Heart right ventricle (tissue), 16 donors: Measurements from ENCODE around the gene OSBPL6. TPM values are rescaled to one million over a fixed set of nuclear protein-coding genes. Genes with fewer than 3 reads are reported as not detected.

Experiments
- ATAC-seq, 8 donors: fragments of 200-7000 bp; cut with Tn5 transposase; one replicate each; pipeline ENCODE4 v1.9.1; 2020; ENCODE audit warnings: mild to moderate bottlenecking in 8 of 8, moderate library complexity in 8 of 8, moderate number of reproducible peaks in 1 of 8
- DNase-seq, 2 donors: peaks; one replicate each; pipeline ENCODE4 v3.0.0-alpha.2; 2020
- H3K27ac ChIP-seq, 10 donors: fragments of 200-600 bp; sonication (generic) in 2 of 10; one replicate each; pipeline versions ENCODE4 v1.5.0 to v1.8.0; 2020 to 2022; ENCODE audit warnings: mild to moderate bottlenecking in 3 of 10
- H3K27me3 ChIP-seq, 7 donors: fragments of 200-600 bp; one replicate each; pipeline ENCODE4 v1.8.0; 2021 to 2022; ENCODE audit warnings: mild to moderate bottlenecking in 2 of 7
- H3K36me3 ChIP-seq, 9 donors: fragments of 200-600 bp; sonication (generic) in 1 of 9; one replicate each; pipeline versions ENCODE4 v1.5.0 to v1.8.0; 2020 to 2022; ENCODE audit warnings: mild to moderate bottlenecking in 2 of 9
- H3K4me1 ChIP-seq, 9 donors: fragments of 200-600 bp; sonication (generic) in 1 of 9; one replicate each; pipeline versions ENCODE4 v1.5.0 to v1.8.0; 2020 to 2022; ENCODE audit warnings: mild to moderate bottlenecking in 4 of 9
- H3K4me3 ChIP-seq, 10 donors: fragments of 200-600 bp; sonication (generic) in 2 of 10; one replicate each; pipeline versions ENCODE4 v1.5.0 to v1.8.0; 2020 to 2022; ENCODE audit warnings: mild to moderate bottlenecking in 7 of 10, moderate library complexity in 2 of 10
- H3K9me3 ChIP-seq, 11 donors: fragments of 200-600 bp in 10 of 11; sonication (generic) in 2 of 11; one replicate each; pipeline versions ENCODE4 v1.5.0 to v1.8.0; 2013 to 2022; ENCODE audit warnings: mild to moderate bottlenecking in 2 of 11, control low read depth in 1 of 11, moderate library complexity in 1 of 11
- WGBS, 2 donors: extraction: QIAGEN DNeasy Blood & Tissue Kit; methylation state at CpG; one replicate each; pipeline ENCODE4 v1.1.7; 2013; ENCODE audit warnings: inconsistent platforms in 1 of 2; 5-methylcytosine and 5-hydroxymethylcytosine counted together
- intact Hi-C, 10 donors: fragments of 100-400 bp; cut with DNase I; formaldehyde crosslinking; loops; one replicate each; pipeline versions ENCODE4 v1.11.1 to v1.14.2; 2022
- polyA plus RNA-seq, 2 donors: library from polyadenylated mRNA; stranded (reverse); fragments of 200-250 nt; gene quantifications; one replicate each; pipeline ENCODE4 v1.2.3, GENCODE V29; 2013
- total RNA-seq, 10 donors: library from RNA; stranded (reverse); fragmentation: NEBNext Ultra II Directional in 3 of 10; extraction: Animal tissue kit (Norgen Biotek cat#: 25700) in 3 of 10; gene quantifications; one replicate each; pipeline versions ENCODE4 v1.2.1 to v1.2.4, GENCODE V29; 2021 to 2023
- TF ChIP-seq, protein P1 (sequence below), 9 donors: fragments of 200-600 bp; sonication (generic) in 2 of 9; IDR thresholded peaks; one replicate each; pipeline versions ENCODE4 v1.5.0 to v1.8.0; 2021 to 2022; ENCODE audit warnings: antibody characterized with exemption in 9 of 9, mild to moderate bottlenecking in 5 of 9, moderate library complexity in 1 of 9
- donor health status: Arrhythmogenic right ventricular cardiomyopathy.
- donor health status: ischemic (EF 13 %, LVEDD 7.1; RV severe dilation, severe dysfunction).
- donor health status: healthy with polysubstance abuse.
- donor health status: DM: no; HTN: yes; CAD: no.
- donor health status: DM: no; HTN: no; CAD: no.
- donor health status: ischemic (EF 25% LVEDD 6.9; RV normal size, moderate dysfunction).
- donor health status: ischemic (EF 25% LVEDD 5.7; RV mildly dilated, moderate dysfunction).
- donor health status: healthy.
- donor health status: DM: yes; HTN: yes; CAD: no.
- donor health status: Ischemic cardiomyopathy.
- donor health status: ischemic (EF 35%, LVEDD 5.7; RV mildly dilated, moderate dysfunction).
- donor health status: nonischemic (EF 11% LVEDD 7.7; RV severe dilation, severe dysfunction).
- donor health status: DM: yes; HTN: yes; CAD: no.
- donor health status: PGD.
- donor health status: ischemic (EF 29% LVEDD 5.4; RV normal size, mild dysfunction).
- donor health status: nonischemic (EF 23%, LVEDD 6.1; RV moderate dilation, normal function).

OSBPL6 gene
- total and polyA plus RNA-seq, 12 donors, result 1.1 to 8.0 (median 4.4) TPM

DNA sequence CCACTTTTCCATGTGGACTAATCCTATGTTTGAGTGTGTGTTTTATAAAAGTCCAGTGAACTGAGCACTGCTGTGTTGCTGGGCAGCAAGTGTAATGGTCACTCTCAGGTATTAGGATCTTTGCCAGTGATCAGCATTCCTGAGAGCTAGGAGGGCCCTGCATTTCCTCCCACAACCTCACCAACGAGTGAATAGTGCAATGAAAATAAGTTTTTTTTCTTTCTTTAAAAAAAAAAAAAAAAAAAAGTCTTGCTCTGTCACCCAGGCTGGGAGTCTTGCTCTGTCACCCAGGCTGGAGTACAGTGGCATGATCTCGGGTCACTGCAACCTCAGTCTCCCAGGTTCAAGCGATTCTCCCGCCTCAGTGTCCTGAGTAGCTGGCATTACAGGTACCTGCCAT is 6.5 kb upstream of the OSBPL6 start:
- TF ChIP-seq, protein P1, sequence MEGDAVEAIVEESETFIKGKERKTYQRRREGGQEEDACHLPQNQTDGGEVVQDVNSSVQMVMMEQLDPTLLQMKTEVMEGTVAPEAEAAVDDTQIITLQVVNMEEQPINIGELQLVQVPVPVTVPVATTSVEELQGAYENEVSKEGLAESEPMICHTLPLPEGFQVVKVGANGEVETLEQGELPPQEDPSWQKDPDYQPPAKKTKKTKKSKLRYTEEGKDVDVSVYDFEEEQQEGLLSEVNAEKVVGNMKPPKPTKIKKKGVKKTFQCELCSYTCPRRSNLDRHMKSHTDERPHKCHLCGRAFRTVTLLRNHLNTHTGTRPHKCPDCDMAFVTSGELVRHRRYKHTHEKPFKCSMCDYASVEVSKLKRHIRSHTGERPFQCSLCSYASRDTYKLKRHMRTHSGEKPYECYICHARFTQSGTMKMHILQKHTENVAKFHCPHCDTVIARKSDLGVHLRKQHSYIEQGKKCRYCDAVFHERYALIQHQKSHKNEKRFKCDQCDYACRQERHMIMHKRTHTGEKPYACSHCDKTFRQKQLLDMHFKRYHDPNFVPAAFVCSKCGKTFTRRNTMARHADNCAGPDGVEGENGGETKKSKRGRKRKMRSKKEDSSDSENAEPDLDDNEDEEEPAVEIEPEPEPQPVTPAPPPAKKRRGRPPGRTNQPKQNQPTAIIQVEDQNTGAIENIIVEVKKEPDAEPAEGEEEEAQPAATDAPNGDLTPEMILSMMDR (IDR thresholded peaks at IDR 0.05), result no peak
- WGBS, 2 donors, result 84 to 86% methylated on average over 4 of the region's 4 CpGs
- peaks cover 0 to under 1% (median 0%) of the 10 kb centered on the region in 9 donors for H3K4me1 ChIP-seq
- intact Hi-C loops, result no loop called here
- DNase-seq, result no peak
- H3K4me3 ChIP-seq, result no peak overlapping the region
- H3K9me3 ChIP-seq, result no peaks in the 10 kb centered on the region
- H3K27me3 ChIP-seq, result peaks cover 0 to 23% (median 4%) of the 10 kb centered on the region in 7 donors
- no peak overlapping the region for H3K27ac ChIP-seq
- H3K36me3 ChIP-seq, result no peaks in the 10 kb centered on the region
- ATAC-seq, result no peak

DNA sequence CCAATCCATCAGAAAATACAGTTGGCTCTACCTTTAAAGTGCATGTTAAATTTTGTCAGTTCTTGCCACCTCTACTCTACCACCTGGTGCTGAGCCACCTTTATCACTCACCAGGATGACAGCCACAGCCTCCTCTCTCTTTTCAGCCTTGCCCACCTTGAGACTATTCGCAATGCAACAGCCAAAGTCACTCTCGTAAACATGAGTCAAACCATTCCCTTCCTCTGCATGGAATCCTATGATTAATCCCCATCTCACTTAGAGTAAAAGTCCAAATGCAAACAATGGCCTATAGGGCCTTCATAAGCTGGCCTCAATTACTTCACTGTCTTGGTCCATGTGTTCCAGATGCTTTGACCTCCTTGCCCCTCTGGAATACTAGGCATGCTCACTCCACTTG is 5.8 kb upstream of the OSBPL6 start:
- Histone ChIP-seq H3K27me3 (peaks cover 0 to 29% (median 4%) of the 10 kb centered on the region in 7 donors), H3K4me1 (peaks cover 0 to 6% (median 2%) of the 10 kb centered on the region in 9 donors), H3K27ac (no peak overlapping the region), H3K9me3 (no peaks in the 10 kb centered on the region), H3K36me3 (no peaks in the 10 kb centered on the region), H3K4me3 (no peak overlapping the region)
- intact Hi-C loops, result no loop called here
- TF ChIP-seq, protein P1 (IDR thresholded peaks at IDR 0.05), result no peak
- WGBS, 2 donors, result 98 to 99% methylated on average over 2 of the region's 2 CpGs
- DNase-seq, result no peak
- ATAC-seq, result no peak

DNA sequence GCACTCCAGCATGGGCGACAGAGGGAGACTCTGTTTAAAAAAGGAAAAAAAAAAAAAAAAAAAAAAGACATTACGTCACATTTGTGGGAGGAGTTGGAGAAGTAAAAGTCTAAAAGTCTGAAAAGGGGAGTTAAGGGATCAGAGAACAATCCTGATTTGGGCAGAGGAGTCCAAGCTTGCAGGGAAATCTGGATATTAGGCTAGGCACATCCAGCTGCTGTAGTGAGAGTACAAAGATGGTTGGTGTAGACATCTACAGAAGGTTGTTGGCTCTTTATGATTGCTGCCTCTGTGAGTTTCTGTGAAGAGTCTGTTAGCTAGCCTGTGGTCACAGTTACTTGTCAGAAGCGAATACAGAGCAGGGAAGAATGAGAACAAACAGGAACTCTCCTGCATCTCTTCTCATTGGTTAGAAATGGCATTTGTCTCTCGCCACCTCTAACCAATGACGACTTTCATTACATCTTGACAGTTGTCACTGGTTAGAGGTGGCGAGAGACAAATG is 3.3 kb upstream of the OSBPL6 start:
- DNase-seq, result no peak
- 41 to 42% methylated on average over 6 of the region's 6 CpGs for WGBS, 2 donors
- no peak for ATAC-seq
- Histone ChIP-seq H3K27me3 (peaks cover 0 to 55% (median 3%) of the 10 kb centered on the region in 7 donors), H3K36me3 (no peaks in the 10 kb centered on the region), H3K4me1 (peaks cover 0 to 22% (median 16%) of the 10 kb centered on the region in 9 donors), H3K27ac (no peak overlapping the region), H3K9me3 (no peaks in the 10 kb centered on the region), H3K4me3 (no peak overlapping the region)
- TF ChIP-seq, protein P1 (IDR thresholded peaks at IDR 0.05), result no peak
- intact Hi-C loops, result loop anchor here in 7 of 10 donors (1.0 to 10.0 kb wide), 7 partner anchors 19 to 204 kb away; no protein-coding TSS in a partner anchor

DNA sequence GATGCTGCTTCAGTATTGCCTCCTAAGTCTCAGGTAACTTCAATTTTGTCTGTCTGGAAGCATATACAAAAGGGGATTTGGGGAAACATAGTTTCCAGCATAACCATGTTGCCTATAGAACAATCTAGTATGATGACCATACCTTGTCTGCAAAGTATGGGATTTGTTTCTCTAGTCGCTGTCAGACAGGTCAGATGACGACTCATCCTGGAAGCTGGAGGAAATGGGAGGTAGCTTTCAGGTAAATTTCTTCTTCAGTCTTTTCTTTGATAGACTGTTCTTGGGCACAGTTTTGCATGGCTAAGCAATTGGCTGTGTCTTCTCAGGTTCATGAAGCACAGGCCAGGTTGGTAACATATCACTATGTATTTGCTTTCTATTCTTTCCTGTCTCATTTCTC is 2.8 kb upstream of the OSBPL6 start:
- 89 to 97% methylated on average over 2 of the region's 2 CpGs for WGBS, 2 donors
- no peak for ATAC-seq
- no peak for DNase-seq
- Histone ChIP-seq H3K4me3 (no peak overlapping the region), H3K36me3 (no peaks in the 10 kb centered on the region), H3K27me3 (peaks cover 0 to 59% (median 3%) of the 10 kb centered on the region in 7 donors), H3K4me1 (peaks cover 0 to 25% (median 17%) of the 10 kb centered on the region in 9 donors), H3K9me3 (no peaks in the 10 kb centered on the region), H3K27ac (no peak overlapping the region)
- intact Hi-C loops, result loop anchor here in 7 of 10 donors (1.0 to 10.0 kb wide), 7 partner anchors 19 to 203 kb away; no protein-coding TSS in a partner anchor
- TF ChIP-seq, protein P1 (IDR thresholded peaks at IDR 0.05), result no peak
